Left forelimb (tissue), 1 donor: Measurements from ENCODE around the gene SEZ6L.

Experiments
- DNase-seq: peaks from one replicate; pipeline ENCODE4 v3.0.0-alpha.2; 2018; ENCODE audit warnings: low spot score

SEZ6L gene

DNA sequence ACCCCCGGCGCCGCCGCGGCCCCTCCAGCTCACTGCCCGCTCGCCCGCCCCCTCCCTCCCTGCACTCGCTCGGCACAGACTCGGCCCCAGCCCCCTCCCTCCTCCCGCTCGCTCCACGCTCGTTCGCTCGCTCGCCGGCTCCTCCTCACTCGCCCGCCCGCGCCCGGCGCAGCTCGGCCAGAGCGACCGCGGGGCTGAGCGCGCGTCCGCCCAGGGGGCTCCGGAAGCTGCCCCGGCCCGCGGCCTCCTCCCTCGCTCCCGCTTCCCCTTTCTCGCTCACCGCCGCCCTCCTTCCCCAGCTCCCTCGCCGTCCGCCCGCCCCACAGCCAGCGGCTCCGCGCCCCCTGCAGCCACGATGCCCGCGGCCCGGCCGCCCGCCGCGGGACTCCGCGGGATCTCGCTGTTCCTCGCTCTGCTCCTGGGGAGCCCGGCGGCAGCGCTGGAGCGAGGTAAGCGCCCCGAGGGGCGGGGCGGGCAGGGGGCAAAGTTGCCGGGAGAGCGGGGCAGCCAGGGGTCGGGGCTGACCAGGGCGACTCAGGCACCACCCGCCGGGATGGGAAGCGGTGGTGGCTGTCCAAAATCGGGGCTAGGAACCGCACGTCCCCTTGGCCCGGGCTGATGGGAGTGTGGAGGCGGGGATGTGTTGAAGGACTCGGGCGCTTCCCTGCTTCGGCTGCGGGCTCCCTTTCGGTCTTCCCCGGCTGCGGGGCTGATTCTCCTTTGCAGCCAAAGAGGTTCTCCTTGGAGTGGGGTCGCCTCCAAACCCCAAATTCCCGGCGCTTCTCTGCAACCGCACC is at the start of gene SEZ6L:
SEZ6L (plus strand) TSS at position 148 of the 797 bp plus-strand sequence; CDS start at position 356, 208 bp downstream.
- DNase-seq: no peak

DNA sequence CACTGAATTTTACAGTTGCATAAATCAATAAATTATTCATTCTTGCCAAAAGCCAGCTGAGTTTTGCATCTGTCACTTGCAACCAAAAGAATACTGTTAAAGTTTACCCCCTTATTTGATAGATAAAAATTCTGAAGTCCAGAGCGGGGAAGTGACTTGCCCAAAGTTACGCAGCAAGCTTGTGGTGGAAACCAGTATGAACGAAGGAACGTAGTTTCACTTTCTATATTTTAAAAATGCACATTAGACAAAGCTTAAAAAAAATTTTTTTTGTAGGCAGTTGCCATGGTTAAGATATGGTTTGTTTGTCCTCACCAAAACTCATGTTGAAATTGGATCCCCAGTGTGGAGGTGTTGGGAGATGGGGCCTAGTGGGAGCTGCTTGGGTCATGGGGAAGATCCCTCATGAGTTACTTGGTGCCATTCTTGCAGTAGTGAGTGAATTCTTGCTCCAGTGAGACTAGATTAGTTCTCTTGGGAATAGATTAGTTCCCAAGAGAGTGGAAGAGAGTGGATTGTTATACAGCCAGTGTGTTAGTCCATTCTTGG is 46.3 kb upstream of the SEZ6L start:
- no peak for DNase-seq

DNA sequence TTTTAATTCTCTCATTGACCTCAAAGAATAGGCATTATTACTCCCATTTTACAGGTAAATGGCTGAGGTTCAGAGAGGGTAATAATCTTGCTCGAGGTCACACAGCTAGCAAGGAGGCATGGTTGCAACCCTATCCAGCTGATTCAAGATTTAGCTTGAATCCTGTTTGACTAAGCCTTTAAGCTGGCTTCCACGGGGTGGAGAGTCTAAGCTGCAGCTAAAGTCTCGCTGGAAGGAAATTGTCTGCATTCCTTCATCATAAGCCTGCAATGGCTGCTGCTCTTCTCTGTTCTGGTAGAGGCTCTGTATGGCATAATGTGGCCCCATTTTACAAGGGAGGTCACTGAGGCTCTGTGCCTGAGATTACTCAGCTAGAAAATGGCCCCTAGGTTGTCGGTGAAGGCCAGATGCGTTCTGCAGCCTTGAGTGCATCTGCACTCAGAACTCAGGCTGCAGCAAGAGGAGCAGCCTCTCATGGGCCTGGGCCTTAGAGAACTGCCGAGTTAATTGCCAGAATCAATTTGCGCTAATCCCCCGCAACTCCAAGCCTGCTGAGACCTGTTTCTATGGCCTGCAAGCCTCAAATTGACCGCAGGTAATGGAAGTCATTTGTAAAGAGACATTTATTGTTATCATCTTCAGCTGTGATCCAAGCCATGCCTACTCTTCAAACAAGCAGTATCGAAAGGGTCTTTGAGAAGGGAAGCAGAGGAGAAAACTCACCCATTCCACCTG is 44.1 kb upstream of the SEZ6L start:
- no peak for DNase-seq

DNA sequence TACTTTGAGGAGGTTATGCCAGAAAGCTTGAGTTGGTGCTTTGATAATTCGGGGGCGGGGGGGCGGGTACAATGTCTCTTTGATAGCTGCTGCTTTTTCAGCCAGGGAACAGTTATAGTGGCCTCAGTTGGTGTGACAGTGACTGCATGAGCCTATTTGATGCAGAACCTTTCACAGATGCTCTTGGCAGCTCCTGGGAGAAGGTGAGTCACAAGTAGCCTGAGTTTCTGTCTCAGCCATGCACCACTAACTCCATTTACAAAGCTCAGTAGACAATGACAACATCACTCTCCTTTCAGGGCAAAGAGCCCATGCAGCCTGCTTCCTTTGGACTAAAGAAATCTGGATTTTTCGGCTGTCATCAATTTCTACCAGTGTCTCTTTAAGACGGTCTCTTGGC is 42.1 kb upstream of the SEZ6L start:
- no peak for DNase-seq

DNA sequence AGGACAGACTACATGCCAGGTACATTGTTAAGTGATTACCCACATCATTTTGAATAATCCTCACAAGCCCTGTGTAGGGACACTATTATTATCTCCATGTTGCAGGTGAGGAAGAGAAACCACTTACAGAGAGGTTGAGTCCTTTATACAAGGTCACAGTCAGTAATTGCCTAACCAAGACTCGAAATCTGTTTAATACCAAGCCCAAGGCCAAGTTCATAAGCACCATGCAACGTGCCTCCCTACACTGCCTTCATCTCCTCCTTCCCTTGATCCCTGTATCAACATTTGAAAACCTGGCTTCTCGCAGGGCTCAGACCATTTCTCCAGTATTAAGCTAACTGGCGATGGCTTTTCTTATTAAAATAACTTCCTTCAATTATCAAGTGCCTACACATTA is 41.7 kb upstream of the SEZ6L start:
- DNase-seq: no peak

DNA sequence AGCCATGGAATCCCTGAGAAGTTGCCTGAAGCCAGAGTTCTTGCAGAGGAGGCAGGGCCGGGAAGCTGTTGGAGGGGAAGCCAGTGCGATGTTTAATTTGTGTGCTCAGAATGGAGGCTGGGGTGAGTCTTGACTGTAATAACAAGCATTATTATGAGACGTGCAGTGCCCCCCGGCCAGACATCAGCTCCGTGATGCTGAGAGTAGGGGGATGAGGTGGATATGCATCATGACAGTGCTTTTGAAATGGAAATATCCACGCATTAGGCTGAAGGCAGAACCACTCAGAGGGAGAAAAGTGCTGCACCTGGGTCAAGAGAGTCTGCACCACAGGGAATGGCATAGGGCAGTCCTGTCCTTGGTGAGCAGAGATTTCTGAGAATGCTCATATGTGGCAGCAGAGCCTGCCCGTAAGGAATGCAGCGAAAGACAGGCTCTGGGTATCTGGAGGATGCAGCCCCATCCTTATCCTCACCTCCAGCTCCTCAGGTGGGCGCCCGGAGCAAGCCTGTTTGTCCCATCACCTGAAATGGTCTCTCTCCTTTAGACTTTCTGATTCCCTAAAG is 37.6 kb upstream of the SEZ6L start:
- no peak for DNase-seq

DNA sequence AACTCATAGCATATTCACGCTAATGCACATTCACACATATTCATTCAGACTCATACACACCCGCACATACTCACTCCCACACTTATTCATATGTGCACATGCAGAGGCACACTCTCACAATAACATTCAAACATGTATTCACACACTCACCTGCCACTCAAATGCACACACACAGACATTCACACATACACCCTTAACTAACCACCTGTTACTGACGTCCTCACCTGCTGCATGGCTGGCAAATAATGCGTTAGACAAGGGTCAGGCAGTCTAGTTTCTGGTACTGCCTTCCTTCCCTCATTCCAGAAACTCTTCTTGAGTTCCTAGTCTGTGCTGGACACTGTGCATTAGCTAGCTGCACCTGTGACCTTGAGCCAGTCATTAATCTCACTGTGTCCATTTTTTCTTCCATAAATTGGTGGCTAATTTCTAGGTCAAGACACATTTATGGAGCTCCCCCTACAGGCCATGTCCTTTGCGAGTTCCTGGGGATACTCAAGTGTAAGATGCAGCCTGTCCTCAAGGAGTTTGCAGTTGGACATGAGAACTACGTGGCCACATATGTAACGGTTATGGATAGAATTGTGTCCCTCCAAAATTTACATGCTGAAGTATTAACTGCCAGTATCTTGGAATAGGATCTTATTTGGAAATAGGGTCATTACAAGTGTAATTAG is 34.5 kb upstream of the SEZ6L start:
- no peak for DNase-seq

DNA sequence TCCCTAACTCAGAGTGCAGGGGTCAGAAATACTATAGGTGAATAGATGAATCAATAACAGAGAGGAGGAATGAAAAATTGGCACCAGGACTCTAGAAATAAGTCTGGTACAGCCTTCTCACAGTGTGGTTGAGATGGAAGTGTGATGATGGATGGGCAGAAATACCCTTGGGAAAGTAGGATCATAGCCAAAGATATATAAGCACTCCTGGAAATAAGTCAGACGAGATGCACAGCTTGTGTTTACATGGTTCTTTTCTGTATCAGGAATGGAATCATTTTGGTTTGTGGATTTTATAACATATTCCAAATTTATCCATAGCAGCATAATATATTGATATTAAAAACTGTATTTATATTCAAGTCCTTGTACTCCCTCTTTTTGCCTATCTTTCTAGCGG is 33.5 kb upstream of the SEZ6L start:
- no peak for DNase-seq

DNA sequence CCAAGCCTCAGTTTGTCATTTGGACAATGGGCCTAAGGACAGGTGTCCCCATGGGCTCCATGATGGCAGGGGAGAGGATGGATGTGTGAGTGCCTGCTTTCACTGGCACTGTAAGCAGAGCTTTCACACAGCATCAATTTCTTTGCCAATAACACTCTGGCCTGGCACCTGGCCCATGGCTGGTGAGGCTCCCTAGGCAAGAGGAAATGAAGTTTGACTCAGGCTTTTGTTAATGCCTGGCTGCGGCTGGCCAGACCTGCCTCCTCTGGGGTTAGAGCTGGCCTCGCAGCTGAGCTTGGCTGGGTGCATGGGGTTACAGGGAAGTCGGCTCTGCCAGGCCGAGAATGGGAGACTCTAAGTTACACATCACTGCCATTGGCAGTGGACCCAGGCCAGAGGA is 30.0 kb upstream of the SEZ6L start:
- DNase-seq: no peak

DNA sequence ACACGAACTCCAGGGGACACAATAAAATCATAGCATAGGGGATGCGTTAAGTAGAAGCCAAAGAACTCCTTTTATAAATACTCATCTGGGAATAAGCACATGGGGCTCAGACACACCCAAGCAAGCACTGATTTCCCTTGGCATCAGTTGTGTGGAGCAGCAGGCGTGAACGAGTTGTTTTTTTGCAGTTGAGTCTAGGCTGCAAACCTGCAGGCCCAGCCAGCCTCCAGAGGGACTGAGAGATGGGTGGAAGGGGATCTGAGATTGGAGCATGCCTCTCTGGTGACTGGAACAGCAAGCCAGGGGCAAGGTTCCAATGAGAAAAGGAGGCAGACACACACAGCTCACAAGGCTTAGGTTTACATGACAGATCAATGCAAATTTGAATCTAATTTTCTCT is 27.4 kb upstream of the SEZ6L start:
- no peak for DNase-seq

DNA sequence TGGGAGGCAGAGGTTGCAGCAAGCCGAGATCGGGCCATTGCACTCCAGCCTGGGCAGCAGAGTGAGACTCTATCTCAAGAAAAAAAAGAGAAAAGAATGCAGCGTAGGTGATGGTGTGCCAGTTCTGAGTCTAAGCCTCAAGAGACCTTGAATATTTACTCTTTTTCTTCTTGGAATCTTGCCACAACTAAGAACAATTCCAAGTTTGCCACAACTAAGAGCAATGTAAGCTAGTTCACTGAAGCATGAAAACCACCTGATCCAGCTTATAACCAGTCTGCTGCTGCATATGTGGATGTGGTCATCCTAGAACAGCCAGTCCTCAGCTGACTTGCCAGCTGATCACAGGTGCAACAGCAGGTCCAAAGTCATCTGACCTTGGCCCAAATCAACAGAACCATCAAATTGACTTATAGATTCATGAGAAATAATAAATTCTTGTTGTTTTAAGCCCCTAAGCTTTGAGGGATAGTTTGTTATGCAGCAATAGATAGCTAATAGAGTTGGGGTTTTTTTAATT is 25.4 kb upstream of the SEZ6L start:
- no peak for DNase-seq

DNA sequence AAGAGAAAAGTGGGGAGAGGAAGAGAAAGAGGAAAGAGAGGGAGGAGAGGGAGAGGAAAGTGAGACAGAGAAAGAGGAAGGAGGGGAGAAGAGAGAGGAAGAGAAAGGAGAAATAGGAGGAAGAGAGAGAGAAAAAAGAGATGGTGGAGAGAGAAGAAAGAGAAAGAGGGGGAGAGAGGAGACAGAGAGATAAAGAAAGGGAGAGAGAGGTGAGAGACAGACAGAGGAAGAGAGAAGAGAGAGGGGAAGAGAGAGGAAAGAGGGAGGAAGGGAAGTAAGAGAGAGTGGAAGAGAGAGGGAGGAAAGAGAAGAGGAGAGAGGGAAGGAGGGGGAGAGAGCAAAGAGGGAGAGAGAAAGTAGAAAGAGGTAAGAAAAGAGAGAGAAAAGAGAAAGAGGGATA is 9.4 kb upstream of the SEZ6L start:
- no peak for DNase-seq

DNA sequence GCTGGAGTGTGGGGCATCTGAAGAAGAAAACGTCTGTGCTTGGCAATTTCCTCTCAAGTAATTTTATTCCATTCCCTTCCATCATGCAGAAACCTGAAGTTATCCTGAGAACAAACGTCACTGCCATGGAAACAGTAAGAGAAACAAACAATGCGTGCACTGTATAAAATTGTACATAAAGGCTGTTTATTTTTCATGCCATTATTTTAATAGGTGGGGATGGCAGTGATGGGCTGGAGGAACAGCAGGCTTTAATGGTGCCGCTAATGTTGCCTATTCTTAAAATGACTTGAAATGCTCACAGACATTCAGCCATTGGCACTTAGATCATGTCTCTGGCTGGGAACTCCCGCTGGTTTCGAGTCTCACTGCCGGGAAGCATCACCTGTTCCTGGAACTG is 7.5 kb upstream of the SEZ6L start:
- DNase-seq: no peak

DNA sequence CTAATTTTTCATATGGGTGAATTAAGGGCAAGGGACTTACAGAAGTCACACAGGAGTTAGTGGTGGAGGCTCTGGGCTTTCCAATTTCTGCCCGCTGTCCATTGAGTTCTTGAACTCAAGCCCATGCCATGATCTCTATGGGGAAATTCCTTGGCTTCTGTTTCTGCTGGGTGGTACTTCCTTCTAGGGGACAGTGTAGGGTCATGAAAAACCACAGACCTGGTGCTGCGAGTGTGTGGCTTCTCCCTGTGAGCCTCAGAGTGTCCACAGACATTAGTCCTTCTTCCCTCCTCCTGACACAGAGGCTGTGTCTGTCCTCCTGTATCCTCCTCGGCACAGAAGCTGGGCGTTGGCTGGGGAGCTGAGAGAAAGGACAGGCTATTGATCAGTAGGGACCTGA is 6.3 kb upstream of the SEZ6L start:
- DNase-seq: no peak

DNA sequence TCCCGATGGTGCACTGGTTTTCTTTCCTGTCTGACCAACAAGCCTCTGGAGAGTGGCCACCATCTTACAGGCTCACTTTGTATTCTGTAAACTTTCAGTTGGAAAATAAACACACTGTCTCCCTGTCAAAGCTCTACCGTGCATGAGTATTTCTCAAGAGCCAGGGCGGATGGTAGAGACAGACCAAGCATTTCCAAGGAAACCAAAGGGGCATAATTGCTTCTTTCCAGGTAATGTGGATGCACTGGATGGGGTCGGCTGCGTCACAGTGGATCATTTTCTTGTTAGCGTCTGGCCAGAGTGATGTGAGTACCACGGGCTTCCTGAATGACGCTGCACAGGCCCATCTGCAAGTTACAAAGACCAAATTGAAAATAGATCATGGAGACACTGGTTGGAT is 5.1 kb upstream of the SEZ6L start:
- DNase-seq: no peak

DNA sequence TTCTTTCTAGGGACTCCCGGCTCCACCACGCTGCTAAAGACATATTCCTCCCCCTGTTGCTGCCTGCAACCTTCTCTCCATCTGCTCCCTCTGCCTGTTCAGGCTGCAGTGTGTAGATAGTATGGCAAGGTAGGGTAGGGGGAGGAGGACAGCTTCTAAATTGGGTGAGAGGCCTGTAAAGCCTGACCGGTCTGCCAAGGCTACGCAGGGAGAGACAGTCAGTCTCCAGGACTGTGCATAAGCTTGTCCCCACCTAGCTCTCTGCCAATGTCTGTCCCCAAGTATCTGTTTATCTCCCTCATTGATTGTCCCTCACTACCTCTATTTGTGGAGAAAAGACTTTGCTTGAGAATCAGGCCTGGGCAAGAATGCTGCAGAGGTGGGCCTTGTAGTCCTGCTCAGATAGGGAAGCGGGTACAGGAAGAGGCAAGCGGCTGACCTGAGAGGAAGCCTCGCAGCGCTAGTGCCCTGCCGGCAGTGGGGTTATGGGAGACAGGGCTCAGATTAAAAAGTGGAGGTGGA is 871 bp upstream of the SEZ6L start:
- no peak for DNase-seq

DNA sequence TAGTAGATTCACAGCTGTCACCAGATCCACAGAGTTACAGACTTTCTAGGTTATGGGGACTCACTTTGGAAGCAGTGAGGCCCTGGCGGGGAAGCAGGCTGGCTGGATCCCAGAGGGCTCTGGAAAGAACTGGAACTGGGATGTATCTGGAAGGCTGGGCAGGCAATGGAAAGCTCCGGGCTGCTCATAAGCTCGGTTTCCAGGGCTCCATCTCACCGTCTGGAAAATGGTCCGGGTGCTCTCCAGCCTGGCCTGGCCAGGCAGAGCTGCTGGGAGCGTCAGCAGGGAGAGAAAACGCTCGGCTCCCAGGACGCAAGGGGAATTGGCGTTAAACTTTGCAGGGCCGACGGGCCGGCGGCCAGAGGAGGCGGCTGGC is 335 bp upstream of the SEZ6L start:
- no peak for DNase-seq

DNA sequence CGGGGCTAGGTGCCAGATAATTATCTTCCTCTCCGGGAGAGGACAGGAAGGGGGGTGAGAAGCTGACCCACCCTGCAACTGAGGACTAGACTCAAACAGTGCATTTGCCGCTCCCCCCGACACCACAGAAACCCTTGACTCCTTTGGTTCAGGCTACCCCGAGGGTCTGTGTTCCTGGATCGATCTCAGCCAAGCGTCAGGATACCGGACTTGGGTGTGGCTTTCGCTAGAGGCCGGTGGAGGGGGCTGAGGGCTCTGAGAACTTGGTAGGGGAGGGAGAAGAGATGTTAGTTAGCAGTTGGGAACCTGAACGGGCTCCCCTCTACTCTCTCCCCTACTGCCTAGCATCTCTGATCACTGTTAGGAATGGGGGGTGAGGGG is 840 bp downstream of the SEZ6L start:
- no peak for DNase-seq

DNA sequence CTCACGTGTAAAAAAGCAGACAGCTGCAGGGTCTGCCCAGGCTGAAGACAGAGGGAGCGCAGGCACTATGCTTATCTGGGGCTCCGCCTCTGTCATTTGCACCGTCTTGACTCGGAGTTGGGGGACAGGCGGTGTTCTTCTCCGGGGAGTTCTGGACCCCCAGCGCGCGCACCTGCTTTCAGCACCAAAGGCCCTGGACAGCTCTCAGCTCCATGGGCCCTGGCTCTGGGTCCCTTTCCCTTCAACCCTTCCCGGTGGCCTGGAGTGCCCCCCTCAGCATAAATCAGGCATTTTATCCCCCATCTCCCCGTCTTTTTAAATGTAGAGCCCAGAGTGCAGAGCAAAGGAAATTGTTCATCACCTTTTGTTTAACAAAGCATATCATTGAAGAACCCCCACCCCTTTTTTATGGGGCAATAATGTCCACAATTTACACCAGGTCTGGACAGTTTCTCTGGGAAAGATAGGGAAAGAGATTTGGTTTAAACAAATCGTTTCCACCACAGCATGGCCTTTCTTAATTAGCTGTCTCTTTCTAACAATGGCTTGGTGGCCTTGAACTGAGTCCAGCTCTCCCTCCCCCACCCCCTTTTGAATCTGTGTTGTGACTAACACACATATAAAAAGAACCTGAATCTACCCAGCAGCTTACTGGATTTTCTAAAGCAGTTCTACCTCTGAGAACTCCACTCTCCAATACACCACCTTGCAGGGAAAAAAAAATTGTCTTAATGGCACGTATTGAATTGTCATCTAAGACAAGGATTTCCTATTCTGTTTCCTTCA is 1.7 kb downstream of the SEZ6L start:
- no peak for DNase-seq

DNA sequence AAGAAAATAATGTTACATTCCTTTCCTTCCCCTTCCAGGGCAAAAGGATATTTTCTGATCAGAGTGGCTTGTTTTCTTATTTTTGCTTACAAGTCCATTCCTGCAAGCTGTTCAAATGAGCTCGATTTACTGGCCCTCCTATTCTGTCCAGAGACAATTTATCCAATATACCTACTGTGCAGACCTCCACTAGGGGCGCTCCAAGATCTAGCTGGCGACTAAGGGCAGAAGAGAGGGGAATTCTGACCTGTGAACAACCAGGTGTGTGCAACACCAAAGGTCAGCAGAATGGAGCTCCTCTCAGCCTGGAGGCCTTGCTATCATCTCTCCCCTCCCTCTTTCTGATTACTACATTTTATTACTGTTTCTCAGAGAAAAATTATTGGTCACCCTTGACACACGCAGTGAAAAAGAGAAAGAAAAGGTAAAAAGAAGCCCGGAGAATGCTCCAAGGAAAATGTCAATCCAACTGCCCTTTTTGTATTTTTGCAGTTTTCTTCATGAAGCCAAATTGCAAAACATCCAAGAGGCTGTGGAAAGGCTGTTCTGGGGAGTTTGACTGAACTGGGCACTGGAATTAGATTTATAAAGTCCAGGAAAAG is 3.2 kb downstream of the SEZ6L start:
- no peak for DNase-seq

DNA sequence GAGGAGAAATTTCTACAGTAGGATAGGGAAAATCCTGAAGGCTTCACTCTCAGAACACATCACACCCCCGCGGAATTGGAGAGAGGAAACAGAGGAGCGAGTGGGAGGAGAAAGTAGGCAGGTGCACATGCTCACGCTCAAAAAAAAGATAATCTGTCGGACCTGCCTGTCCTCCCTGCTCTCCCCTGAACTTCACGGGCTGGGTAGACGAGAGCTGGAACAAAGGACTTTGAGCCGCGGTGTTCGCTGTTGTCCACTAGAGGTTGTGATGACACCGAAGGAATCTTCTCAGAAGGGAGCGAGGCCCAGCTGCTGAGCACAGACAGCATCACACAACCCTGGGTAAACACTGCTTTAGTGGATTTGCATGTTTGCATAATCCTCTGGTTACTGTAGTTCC is 5.0 kb downstream of the SEZ6L start:
- DNase-seq: no peak
